ENCODE measurements around the gene KRT2. TPM values are rescaled to one million over a fixed set of nuclear protein-coding genes. Genes with fewer than 3 reads are reported as not detected.
A peak's percentile ranks its signal among the peaks of the same experiment; 100 is the strongest.

KRT2 gene
- total and polyA plus RNA-seq, 9 of the 15 experiments (the other 6 are each of a cell fraction or from before 2014, with no cell fraction given) = 0.03 to 0.69 (median 0.07) TPM; not detected in 2

- TF ChIP-seq, protein P1, sequence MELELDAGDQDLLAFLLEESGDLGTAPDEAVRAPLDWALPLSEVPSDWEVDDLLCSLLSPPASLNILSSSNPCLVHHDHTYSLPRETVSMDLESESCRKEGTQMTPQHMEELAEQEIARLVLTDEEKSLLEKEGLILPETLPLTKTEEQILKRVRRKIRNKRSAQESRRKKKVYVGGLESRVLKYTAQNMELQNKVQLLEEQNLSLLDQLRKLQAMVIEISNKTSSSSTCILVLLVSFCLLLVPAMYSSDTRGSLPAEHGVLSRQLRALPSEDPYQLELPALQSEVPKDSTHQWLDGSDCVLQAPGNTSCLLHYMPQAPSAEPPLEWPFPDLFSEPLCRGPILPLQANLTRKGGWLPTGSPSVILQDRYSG (tag; conservative IDR thresholded peaks at IDR 0.05; ENCODE audit: low read depth) = peak; percentile 59; the same call in 1 of the 2 replicates
Observed at GRCh38 chr12:52662093-52662917, 10.3 kb upstream of the KRT2 start (continued).

- Histone ChIP-seq H3K79me2 (ENCODE audit: control insufficient read depth, insufficient read depth, low read length) (no peaks in the 10 kb centered on the region), H4K20me1 (replicated peaks; ENCODE audit: control insufficient read depth, insufficient read depth, low read length) (no peaks in the 10 kb centered on the region), H2AFZ (ENCODE audit: low read depth, low read length) (peak overlapping the region; percentile 70), H3K9me1 (ENCODE audit: control insufficient read depth, insufficient read depth, low read length) (peaks cover 2% of the 10 kb centered on the region), H3K4me3 (no peak overlapping the region), H3K9ac (ENCODE audit: insufficient read depth in 1 of 2, low read depth in 2 of 2, low read length in 2 of 2) (peak overlapping the region; percentile 2 to 57; a peak in 3 of 4 replicates), H3K27me3 (ENCODE audit: control insufficient read depth in 2 of 2, insufficient read depth in 2 of 2, low read length in 2 of 2) (no peaks in the 10 kb centered on the region), H3K27ac (ENCODE audit: extremely low read depth, low read depth, low read length) (peak overlapping the region; percentile 93), H3K4me2 (ENCODE audit: insufficient read depth, low read length) (peak overlapping the region; percentile 77), H3K9me3 (replicated peaks; ENCODE audit: control insufficient read depth, insufficient read depth, low read depth, low read length) (no peaks in the 10 kb centered on the region), H3K4me1 (replicated peaks in 1 of 2; ENCODE audit: control insufficient read depth in 2 of 2, insufficient read depth in 2 of 2, low read length in 2 of 2) (peaks cover 39 to 50% of the 10 kb centered on the region in 2 experiments), H3K36me3 (ENCODE audit: control insufficient read depth, insufficient read depth, low read length) (no peaks in the 10 kb centered on the region)
- FAIRE-seq (no peak), ATAC-seq (no peak; the same call in 2 of the 3 replicates), DNase-seq (ENCODE audit: extremely low read depth in 1 of 4, low spot score in 3 of 4) (peak in 1 of 4 experiments; percentile 17)
- 10% methylated on average over 3 of the region's 3 CpGs for WGBS (ENCODE audit: insufficient coverage, low coverage, missing lambda C conversion rate)
- intact Hi-C loops (cut with micrococcal nuclease) (loop anchor here (5.0 kb wide), 1 partner anchor 74 kb away; no protein-coding TSS in a partner anchor), in situ Hi-C loops (cut with MboI) (no loop called here)
- POLR2A ChIA-PET = interaction anchor here (1.0 kb wide), 1 partner anchor 25 kb away, joined by 3 read pairs; no protein-coding TSS in a partner anchor
- CTCF ChIA-PET (ENCODE audit: low intra/inter-chr PET ratio) = no interaction called here
- BruUV-seq (replicated peaks) = no TSS peak
- TF ChIP-seq MAFG (tag; conservative IDR thresholded peaks at IDR 0.05) (peak; percentile 50), SRSF3 (IDR thresholded peaks at IDR 0.05; ENCODE audit: insufficient read depth, low read length) (no peak), RCOR1 (IDR thresholded peaks at IDR 0.05; ENCODE audit: borderline replicate concordance in 1 of 2, low read depth in 2 of 2, low read length in 2 of 2) (0 out of 4 replicates have a peak, but pooled peaks of 1 of the 2 experiments have one; percentile 39), ZNF133 (CRISPR knock-in tag; IDR thresholded peaks at IDR 0.05) (no peak), CLOCK (CRISPR knock-in tag; IDR thresholded peaks at IDR 0.05; ENCODE audit: borderline replicate concordance) (no peak), KDM1A (IDR thresholded peaks at IDR 0.05) (peak; percentile 57 to 62; a peak in 3 of 4 replicates), ZNF512 (tag; IDR thresholded peaks at IDR 0.05) (0 out of 2 replicates have a peak, but pooled peaks have one; percentile 43), MEIS2 (IDR thresholded peaks at IDR 0.05; ENCODE audit: partially characterized antibody) (peak; percentile 82), DPF2 (IDR thresholded peaks at IDR 0.05) (no peak), ZNF124 (CRISPR knock-in tag; IDR thresholded peaks at IDR 0.05) (no peak)
- TF ChIP-seq, protein P2, sequence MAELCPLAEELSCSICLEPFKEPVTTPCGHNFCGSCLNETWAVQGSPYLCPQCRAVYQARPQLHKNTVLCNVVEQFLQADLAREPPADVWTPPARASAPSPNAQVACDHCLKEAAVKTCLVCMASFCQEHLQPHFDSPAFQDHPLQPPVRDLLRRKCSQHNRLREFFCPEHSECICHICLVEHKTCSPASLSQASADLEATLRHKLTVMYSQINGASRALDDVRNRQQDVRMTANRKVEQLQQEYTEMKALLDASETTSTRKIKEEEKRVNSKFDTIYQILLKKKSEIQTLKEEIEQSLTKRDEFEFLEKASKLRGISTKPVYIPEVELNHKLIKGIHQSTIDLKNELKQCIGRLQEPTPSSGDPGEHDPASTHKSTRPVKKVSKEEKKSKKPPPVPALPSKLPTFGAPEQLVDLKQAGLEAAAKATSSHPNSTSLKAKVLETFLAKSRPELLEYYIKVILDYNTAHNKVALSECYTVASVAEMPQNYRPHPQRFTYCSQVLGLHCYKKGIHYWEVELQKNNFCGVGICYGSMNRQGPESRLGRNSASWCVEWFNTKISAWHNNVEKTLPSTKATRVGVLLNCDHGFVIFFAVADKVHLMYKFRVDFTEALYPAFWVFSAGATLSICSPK (IDR thresholded peaks at IDR 0.05; ENCODE audit: borderline replicate concordance) = no peak
Observed at GRCh38 chr12:52661668-52662067, 9.7 kb upstream of the KRT2 start.

All from K562 (cell line).